Lower lobe of right lung (tissue), 2 donors: Measurements from ENCODE around the gene CPLX1. TPM values are rescaled to one million over a fixed set of nuclear protein-coding genes. Genes with fewer than 3 reads are reported as not detected.
"Not testable (repeated sequence)": the region's sequence is repeated elsewhere in the genome, so short reads cannot be mapped to it uniquely, and the experiment has no call there.

Experiments used
- ATAC-seq, 2 donors: fragments of 200-7000 bp; cut with Tn5 transposase; one replicate each; pipeline ENCODE4 v1.9.1; 2020 to 2022; ENCODE audit warnings: mild to moderate bottlenecking in 2 of 2, moderate library complexity in 2 of 2
- DNase-seq: peaks from one replicate; pipeline ENCODE4 v3.0.0-alpha.2; 2020
- H3K27ac ChIP-seq: fragments of 200-600 bp; one replicate; pipeline ENCODE4 v1.8.0; 2022
- H3K27me3 ChIP-seq: fragments of 200-600 bp; one replicate; pipeline ENCODE4 v1.8.0; 2022; ENCODE audit warnings: low read depth
- H3K36me3 ChIP-seq: fragments of 200-600 bp; one replicate; pipeline ENCODE4 v1.8.0; 2022; ENCODE audit warnings: mild to moderate bottlenecking
- H3K4me1 ChIP-seq: fragments of 200-600 bp; one replicate; pipeline ENCODE4 v1.8.0; 2022
- H3K4me3 ChIP-seq: fragments of 200-600 bp; one replicate; pipeline ENCODE4 v1.8.0; 2022; ENCODE audit warnings: mild to moderate bottlenecking
- H3K9me3 ChIP-seq: fragments of 200-600 bp; one replicate; pipeline ENCODE4 v1.8.0; 2022
- CTCF ChIP-seq: fragments of 200-600 bp; IDR thresholded peaks from one replicate; pipeline ENCODE4 v1.8.0; 2022; ENCODE audit warnings: antibody characterized with exemption, mild to moderate bottlenecking
- intact Hi-C: fragments of 100-400 bp; cut with DNase I; formaldehyde crosslinking; loops from one replicate; pipeline ENCODE4 v1.11.0; 2022
- total RNA-seq: library from RNA; stranded (reverse); fragmentation: NEBNext Ultra II Directional; extraction: Animal tissue kit (Norgen Biotek cat#: 25700); gene quantifications from one replicate; pipeline ENCODE4 v1.2.1, GENCODE V29; 2021
- donor health status: DM: no; HTN: yes; CAD: no; lungs with severe emphysema.

Gene CPLX1
- total RNA-seq, 1 donor from 2014 or later: 3.9 TPM

GRCh38 chr4:742096-742741 is 83.7 kb downstream of the CPLX1 start:
- intact Hi-C loops: no loop called here
- Histone ChIP-seq H3K9me3 (no peaks in the 10 kb centered on the region), H3K36me3 (peaks cover 44% of the 10 kb centered on the region), H3K27ac (no peak overlapping the region), H3K4me1 (no peaks in the 10 kb centered on the region), H3K4me3 (no peak overlapping the region), H3K27me3 (no peaks in the 10 kb centered on the region)
- DNase-seq (no peak), ATAC-seq (peak in 1 of 2 donors; percentile 20)
- no peak for TF ChIP-seq CTCF

- no peak for ATAC-seq
- Histone ChIP-seq H3K4me1 (no peaks in the 10 kb centered on the region), H3K9me3 (no peaks in the 10 kb centered on the region), H3K27ac (no peak overlapping the region), H3K27me3 (no peaks in the 10 kb centered on the region), H3K4me3 (no peak overlapping the region), H3K36me3 (peaks cover 54% of the 10 kb centered on the region)
- DNase-seq: no peak
- intact Hi-C loops: no loop called here
- no peak for TF ChIP-seq CTCF
Measured at GRCh38 chr4:740656-741282, 85.2 kb downstream of the CPLX1 start.

GRCh38 chr4:740011-740410 is 85.9 kb downstream of the CPLX1 start:
- H3K36me3 ChIP-seq: peaks cover 61% of the 10 kb centered on the region
- no peak for ATAC-seq

GRCh38 chr4:739569-739968 is 86.4 kb downstream of the CPLX1 start:
- intact Hi-C loops: no loop called here
- Histone ChIP-seq H3K4me3 (no peak overlapping the region), H3K27me3 (no peaks in the 10 kb centered on the region), H3K36me3 (peaks cover 66% of the 10 kb centered on the region), H3K9me3 (no peaks in the 10 kb centered on the region), H3K4me1 (no peaks in the 10 kb centered on the region), H3K27ac (no peak overlapping the region)
- ATAC-seq (no peak), DNase-seq (no peak)
- TF ChIP-seq CTCF: no peak

More at GRCh38 chr4:740011-740410, 85.9 kb downstream of the CPLX1 start:
- H3K27ac ChIP-seq: no peak overlapping the region
- H3K27me3 ChIP-seq: no peaks in the 10 kb centered on the region
- TF ChIP-seq CTCF: no peak
- intact Hi-C loops: no loop called here
- H3K9me3 ChIP-seq: no peaks in the 10 kb centered on the region
- H3K4me1 ChIP-seq: no peaks in the 10 kb centered on the region
- DNase-seq: no peak
- H3K4me3 ChIP-seq: no peak overlapping the region

- Histone ChIP-seq H3K9me3 (no peaks in the 10 kb centered on the region), H3K27me3 (no peaks in the 10 kb centered on the region), H3K36me3 (peaks cover 70% of the 10 kb centered on the region), H3K4me1 (no peaks in the 10 kb centered on the region), H3K27ac (no peak overlapping the region), H3K4me3 (no peak overlapping the region)
- DNase-seq: no peak
- no peak for ATAC-seq
- intact Hi-C loops: no loop called here
- TF ChIP-seq CTCF: no peak
Measured at GRCh38 chr4:738781-739280, 87.1 kb downstream of the CPLX1 start.

- intact Hi-C loops, ATAC-seq, H3K9me3 ChIP-seq, H3K4me3 ChIP-seq, H3K27me3 ChIP-seq, H3K4me1 ChIP-seq, DNase-seq, H3K27ac ChIP-seq: not testable (repeated sequence)
- H3K36me3 ChIP-seq: peaks cover 86% of the 10 kb centered on the region
Measured at GRCh38 chr4:736561-736960, 89.4 kb downstream of the CPLX1 start.
